HG03064 (cell line): Measurements from ENCODE around the gene RALGPS2.
"Not testable (repeated sequence)": the region's sequence is repeated elsewhere in the genome, so short reads cannot be mapped to it uniquely, and the experiment has no call there.

Source experiments
- ATAC-seq: cut with Tn5 transposase; IDR thresholded peaks from one replicate; pipeline ENCODE4 v1.9.1; 2021; ENCODE audit warnings: low read depth; ENCODE audit not compliant: unreplicated experiment

Gene RALGPS2

GRCh38 chr1:178724376-178724727 lies 692 bp upstream of the RALGPS2 start:
- no peak for ATAC-seq

DNA sequence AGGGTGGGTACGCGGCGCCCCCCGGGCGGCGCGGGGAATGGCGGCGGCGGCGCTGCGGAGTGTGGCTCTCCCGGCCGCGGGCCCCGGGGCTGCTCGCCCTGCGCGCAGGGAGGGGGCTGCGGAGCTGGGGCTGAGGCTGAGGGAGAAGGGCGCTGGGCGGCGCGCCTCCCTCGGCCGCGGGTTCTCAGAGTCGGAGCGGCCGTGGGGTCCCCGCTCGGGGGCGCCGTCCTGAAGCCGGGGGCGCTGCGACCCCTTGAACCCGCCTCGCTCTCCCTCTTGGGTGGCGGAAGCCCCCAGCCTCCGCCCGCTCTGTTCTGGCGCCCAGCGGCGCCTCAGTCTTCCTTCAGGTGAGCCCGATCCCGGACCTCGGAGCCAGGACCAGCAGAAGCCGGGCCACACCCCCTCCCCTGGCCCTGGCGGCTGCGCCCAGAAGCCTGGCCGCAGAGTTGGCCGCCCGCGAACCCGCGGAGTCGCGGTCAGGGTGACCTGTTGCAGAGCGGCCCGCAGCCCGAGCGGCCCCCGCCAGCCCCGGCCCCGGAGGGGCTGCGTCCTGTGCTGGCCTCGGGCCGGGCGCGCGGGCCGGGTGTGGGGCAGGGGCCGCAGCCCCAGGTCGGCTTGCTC lies 532 bp downstream of the RALGPS2 start:
- ATAC-seq, result peak; percentile 38

GRCh38 chr1:178726087-178726517 lies 1.1 kb downstream of the RALGPS2 start:
- ATAC-seq, result peak; percentile 61

GRCh38 chr1:178726545-178726944 lies 1.5 kb downstream of the RALGPS2 start:
- ATAC-seq, result no peak

- no peak for ATAC-seq
These were observed 2.2 kb downstream of the RALGPS2 start for GRCh38 chr1:178727014-178727895.

DNA sequence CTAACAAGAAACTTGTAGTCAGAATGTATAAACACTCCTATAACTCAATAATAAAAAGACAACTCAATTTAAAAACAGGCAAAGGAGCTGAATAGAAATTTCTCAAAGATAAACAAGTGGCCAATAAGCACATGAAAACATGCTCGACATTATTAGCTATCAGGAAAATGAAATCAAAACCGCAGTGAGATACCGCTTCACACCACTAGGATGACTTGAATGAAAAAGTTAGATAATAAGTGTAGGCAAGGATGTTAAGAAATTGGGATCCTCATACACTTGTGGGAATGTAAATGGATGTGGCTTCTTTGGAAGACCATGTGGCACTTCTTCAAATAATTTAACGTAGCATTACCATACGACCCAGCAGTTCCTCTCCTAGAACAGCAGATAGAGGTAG lies 8.9 kb downstream of the RALGPS2 start:
- no peak for ATAC-seq

DNA sequence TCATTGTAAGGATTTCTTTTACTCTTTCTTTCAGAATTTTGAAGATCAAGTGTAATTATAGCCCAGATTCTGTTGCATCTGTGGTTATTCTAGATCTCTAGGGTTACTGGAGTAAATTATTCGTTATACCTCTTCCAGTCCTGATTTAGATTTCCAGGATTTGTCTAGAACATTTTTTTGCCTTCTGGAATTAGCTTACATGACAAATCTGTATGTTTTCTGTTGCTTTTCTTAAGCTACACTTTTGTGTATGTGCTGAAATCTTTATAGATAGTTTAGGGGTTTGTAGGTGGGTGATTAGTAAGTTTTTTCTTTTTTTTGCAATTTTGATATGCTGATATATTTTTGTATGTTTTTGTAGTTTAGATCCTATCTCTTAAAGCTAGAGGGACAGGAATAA lies 13.7 kb downstream of the RALGPS2 start:
- ATAC-seq, result no peak

DNA sequence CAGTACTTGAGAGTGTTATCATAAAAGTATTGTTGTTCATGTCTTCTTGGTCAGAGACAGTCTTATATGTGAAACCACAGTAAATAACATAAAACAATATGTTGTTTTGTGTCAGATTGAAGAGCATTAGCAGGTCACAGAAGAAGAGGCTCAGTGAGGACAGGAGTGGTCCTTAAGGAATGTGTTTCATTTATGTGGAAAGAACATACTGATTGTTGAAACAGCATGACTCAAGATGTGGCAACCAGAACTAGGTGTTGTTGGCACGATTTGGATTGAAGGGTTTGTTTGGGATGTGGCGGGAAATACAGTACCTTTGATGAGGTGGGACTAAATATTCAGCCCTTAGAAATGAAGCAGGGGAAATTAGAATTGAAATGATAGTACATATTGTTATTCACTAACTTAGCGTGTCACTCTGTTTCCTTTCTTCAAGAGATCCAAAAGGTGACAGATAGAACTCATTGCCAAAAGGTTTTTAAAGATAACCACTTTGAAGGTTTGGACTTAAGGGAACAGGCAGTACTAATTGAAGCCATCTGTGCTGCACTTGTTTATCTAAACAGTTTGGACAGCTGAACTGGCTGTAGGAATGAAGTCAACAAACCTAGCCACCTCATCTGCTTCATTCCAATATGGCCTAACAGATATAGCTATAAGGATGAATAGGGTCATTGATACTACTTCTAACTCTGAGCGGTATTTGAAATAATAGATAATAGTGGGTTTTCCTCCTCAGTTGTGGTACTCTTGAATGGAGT lies 14.4 kb downstream of the RALGPS2 start:
- ATAC-seq, result no peak

- ATAC-seq, result no peak
These were observed 15.4 kb downstream of the RALGPS2 start for GRCh38 chr1:178740491-178740890.

GRCh38 chr1:178740924-178741323 lies 15.9 kb downstream of the RALGPS2 start:
- ATAC-seq, result no peak

GRCh38 chr1:178743801-178744200 lies 18.8 kb downstream of the RALGPS2 start:
- ATAC-seq, result no peak

DNA sequence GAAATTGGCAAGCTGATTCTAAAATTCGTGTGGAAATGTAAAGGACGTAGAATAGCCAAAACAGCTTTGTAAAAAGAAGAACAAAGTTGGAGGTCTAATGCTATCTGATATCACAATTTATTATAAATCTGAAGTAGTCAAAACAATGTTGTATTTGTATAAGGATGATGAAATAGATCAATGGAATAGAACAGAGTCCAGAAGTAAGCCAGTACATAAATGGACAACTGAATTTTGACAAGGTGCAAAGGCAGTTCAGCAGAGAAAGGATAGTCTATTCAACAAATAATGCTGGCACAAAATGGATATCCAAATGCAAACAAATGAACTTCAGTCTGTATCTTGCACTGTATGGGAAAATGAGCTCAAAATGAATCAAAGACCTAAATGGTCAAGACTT lies 20.2 kb downstream of the RALGPS2 start:
- no peak for ATAC-seq

- ATAC-seq, result no peak
These were observed 21.3 kb downstream of the RALGPS2 start for GRCh38 chr1:178746345-178746744.

- not testable (repeated sequence) for ATAC-seq
These were observed 22.3 kb downstream of the RALGPS2 start for GRCh38 chr1:178747361-178747760.

DNA sequence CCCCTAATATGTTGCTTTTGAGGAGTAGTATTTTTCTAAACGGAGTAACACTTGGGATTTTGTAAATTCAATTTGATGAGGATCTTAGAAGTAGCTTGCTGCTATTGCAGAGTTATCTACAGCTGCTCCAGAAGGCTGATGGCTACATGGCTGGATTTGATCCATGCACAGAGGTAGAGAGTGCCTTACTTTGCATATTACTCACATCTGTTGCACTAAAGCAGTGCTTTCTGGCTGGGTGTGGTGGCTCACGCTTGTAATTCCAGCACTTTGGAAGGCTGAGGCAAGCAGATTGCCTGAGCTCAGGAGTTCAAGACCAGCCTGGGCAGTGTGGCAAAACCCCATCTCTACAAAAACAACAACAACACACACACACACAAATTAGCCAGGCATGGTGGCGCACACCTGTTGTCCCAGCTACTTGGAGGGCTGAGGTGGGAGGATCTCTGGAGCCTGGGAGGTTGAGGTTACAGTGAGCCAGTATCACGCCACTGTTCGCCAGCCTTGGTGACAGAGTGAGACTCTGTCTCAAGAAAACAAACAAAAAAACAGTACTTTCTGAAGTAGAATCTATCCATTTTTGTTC lies 24.6 kb downstream of the RALGPS2 start:
- no peak for ATAC-seq

DNA sequence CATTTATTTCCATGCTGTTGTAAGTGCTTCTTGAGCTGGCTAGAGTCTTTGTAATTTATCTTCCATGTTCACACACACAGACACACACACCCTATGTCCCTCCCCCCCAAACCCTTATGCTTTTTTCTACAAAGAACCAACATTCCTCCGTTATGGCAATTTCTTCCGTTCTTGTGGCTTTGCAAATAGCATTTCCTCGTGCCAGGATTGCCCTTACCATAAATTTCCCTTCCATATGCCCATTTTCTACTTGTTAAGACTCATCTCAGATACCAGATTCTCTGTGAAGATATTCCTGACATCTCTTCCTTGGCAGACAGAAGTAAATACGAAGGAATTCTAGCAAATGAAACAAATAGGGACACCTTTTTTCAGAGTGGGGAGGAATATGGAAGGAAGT lies 26.0 kb downstream of the RALGPS2 start:
- no peak for ATAC-seq

DNA sequence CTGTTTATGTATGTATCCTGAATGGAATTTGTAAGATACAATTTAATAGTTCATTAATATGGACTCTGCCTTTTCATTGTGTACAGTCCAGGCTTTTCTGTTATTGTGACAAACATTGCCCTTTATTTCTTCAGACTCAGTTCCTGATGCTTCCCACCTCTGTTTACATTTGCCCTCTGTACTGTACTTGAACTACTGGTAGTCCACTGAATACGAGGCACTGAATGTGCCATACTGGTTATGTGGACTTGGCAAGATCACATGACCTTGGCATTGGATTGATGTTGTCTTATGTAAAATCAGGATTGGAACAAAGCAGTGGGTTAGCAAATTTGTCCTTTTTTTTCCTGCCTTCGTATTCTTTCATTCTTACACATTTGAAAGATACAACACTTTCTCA lies 27.8 kb downstream of the RALGPS2 start:
- ATAC-seq, result no peak

GRCh38 chr1:178754655-178755256 lies 29.7 kb downstream of the RALGPS2 start:
- not testable (repeated sequence) for ATAC-seq

- no peak for ATAC-seq
These were observed 43.4 kb downstream of the RALGPS2 start for GRCh38 chr1:178768423-178768822.

DNA sequence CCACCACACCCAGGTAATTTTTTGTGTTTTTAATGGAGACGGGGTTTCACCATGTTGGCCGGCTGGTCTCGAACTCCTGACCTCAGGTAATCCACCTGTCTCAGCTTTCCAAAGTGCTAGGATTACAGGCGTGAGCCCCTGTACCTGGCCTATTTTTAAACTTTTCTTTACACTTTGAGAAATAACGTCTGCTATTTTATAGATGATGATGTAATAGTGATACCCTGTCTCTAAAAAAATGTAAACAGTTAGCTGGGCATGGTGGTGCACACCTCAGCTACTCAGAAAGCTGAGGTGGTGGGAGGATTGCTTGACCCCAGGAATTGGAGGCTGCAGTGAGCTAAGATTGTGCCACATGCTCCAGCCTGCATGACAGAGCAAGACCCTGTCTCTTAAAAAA lies 47.9 kb downstream of the RALGPS2 start:
- ATAC-seq, result no peak

DNA sequence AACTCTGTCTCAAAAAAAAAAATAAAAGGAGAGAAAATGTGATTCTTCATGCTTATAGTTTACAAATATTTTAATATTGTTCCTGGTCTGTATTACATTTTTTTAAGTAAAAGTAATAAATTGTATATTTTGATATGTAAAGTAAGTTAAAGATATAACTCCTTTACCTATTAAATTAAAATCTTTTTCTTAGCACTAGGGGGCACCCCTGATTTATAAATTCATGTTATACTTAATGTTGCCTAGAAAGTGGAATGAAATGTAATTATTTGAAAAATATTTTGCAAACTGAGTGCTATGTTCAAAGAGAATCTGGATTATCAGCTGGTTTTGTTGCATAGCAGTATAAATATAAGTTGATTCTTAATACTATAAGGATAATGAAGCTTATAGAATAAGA lies 49.2 kb downstream of the RALGPS2 start:
- ATAC-seq, result no peak
